Smooth muscle cell (in vitro differentiated cells): Measurements from ENCODE around the gene SPEM3. TPM values are rescaled to one million over a fixed set of nuclear protein-coding genes. Genes with fewer than 3 reads are reported as not detected.

Experiments
- DNase-seq: peaks from one replicate; lab custom pipeline; 2025; ENCODE audit not compliant: unreplicated experiment; lab: John Stamatoyannopoulos, UW
- H2AFZ ChIP-seq: fragments of 200-600 bp; sonication (generic); 2 replicates; pipeline ENCODE4 v1.6.0; 2016; ENCODE audit warnings: antibody characterized with exemption, low read depth, mild to moderate bottlenecking
- H3F3A ChIP-seq: fragments of 200-600 bp; sonication (generic); 2 replicates; pipeline ENCODE4 v1.6.0; 2017; ENCODE audit warnings: antibody characterized with exemption, low read depth
- H3K27ac ChIP-seq: fragments of 200-600 bp; sonication (generic); 2 replicates; pipeline ENCODE4 v1.5.1; 2016; ENCODE audit warnings: low read depth, mild to moderate bottlenecking
- H3K27me3 ChIP-seq: fragments of 200-600 bp; sonication (generic); 2 replicates; pipeline ENCODE4 v1.6.1; 2016; ENCODE audit warnings: low read depth, mild to moderate bottlenecking
- H3K36me3 ChIP-seq: fragments of 200-600 bp; sonication (generic); 2 replicates; pipeline ENCODE4 v1.5.1; 2016; ENCODE audit warnings: low read depth
- H3K4me1 ChIP-seq: fragments of 200-600 bp; sonication (generic); 2 replicates; pipeline ENCODE4 v1.5.1; 2016; ENCODE audit warnings: low read depth
- H3K4me2 ChIP-seq: fragments of 200-600 bp; sonication (generic); 2 replicates; pipeline ENCODE4 v1.6.0; 2016; ENCODE audit warnings: mild to moderate bottlenecking
- H3K4me3 ChIP-seq: fragments of 200-600 bp; sonication (generic); 2 replicates; pipeline ENCODE4 v1.5.1; 2016; ENCODE audit warnings: mild to moderate bottlenecking
- H3K79me2 ChIP-seq: fragments of 200-600 bp; sonication (generic); 2 replicates; pipeline ENCODE4 v1.6.0; 2016; ENCODE audit warnings: low read depth, mild to moderate bottlenecking
- H3K9ac ChIP-seq: fragments of 200-600 bp; sonication (generic); 2 replicates; pipeline ENCODE4 v1.6.0; 2016; ENCODE audit warnings: low read depth
- H3K9me3 ChIP-seq: fragments of 200-600 bp; sonication (generic); replicated peaks from 2 replicates; pipeline ENCODE4 v1.5.1; 2016; ENCODE audit warnings: low read depth
- H4K20me1 ChIP-seq: fragments of 200-600 bp; sonication (generic); 2 replicates; pipeline ENCODE4 v1.6.0; 2016; ENCODE audit warnings: low read depth
- CTCF ChIP-seq: fragments of 200-600 bp; sonication (generic); IDR thresholded peaks from 2 replicates; pipeline ENCODE4 v1.5.1; 2017; ENCODE audit warnings: borderline replicate concordance, mild to moderate bottlenecking, antibody characterized with exemption; ENCODE audit not compliant: insufficient read depth, poor library complexity, severe bottlenecking
- WGBS: methylation state at CpG from one replicate; pipeline ENCODE4 v1.1.7; 2016; ENCODE audit warnings: low lambda C conversion rate; 5-methylcytosine and 5-hydroxymethylcytosine counted together
- polyA plus RNA-seq: library from polyadenylated mRNA; unstranded; fragments of >200 nt; fragmentation: Nextera tagmentation; extraction: Ambion mirVana; gene quantifications from 2 replicates; pipeline ENCODE4 v1.2.1, GENCODE V29; 2016
- total RNA-seq: library from RNA; depleted of rRNA; stranded (reverse); fragments of >200 nt; gene quantifications from 2 replicates; pipeline ENCODE4 v1.2.3, GENCODE V29; 2014

SPEM3 gene
- total and polyA plus RNA-seq, 2 experiments from 2014 or later, result not detected

DNA sequence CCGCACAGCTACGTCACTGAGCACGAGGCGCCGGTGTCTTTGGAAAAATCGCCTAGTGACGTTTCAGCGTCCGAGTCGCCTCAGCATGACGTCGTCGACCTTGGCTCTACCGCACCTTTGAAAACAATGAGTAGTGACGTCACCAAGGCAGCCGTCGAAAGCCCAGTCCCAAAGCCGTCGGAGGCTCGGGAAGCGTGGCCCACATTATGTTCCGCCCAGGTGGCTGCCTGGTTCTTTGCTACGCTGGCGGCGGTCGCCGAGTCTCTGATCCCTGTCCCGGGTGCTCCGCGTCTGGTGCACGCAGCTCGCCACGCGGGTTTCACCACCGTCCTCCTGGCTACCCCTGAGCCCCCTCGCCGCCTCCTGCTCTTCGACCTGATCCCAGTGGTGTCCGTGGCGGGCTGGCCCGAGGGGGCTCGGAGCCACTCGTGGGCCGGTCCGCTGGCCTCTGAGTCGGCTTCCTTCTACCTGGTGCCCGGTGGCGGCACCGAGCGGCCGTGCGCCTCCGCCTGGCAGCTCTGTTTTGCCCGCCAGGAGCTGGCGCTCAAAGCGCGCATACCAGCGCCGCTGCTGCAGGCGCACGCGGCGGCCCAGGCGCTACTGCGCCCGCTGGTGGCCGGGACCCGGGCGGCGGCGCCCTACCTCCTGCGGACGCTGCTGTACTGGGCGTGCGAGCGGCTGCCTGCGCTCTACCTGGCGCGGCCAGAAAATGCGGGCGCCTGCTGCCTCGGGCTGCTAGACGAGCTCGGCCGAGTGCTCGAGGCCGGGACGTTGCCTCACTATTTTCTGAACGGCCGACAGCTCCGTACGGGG, 8.1 kb downstream of the SPEM3 start:
- Histone ChIP-seq H2AFZ (no peak overlapping the region), H3K4me3 (peak overlapping the region; percentile 61), H3K79me2 (no peaks in the 10 kb centered on the region), H3K27ac (peak overlapping the region; percentile 70), H3K4me2 (peak overlapping the region; percentile 88), H3K9ac (no peak overlapping the region), H3K4me1 (peaks cover 22% of the 10 kb centered on the region), H3K36me3 (no peaks in the 10 kb centered on the region), H3K27me3 (no peaks in the 10 kb centered on the region), H3F3A (peaks cover 16% of the 10 kb centered on the region), H4K20me1 (peaks cover 12% of the 10 kb centered on the region), H3K9me3 (no peaks in the 10 kb centered on the region)
- WGBS, result 4% methylated on average over 92 of the region's 92 CpGs
- peak; percentile 68 for TF ChIP-seq CTCF
- no peak for DNase-seq

GRCh38 chr17:7437369-7437863, 8.8 kb downstream of the SPEM3 start:
- Histone ChIP-seq H2AFZ (no peak overlapping the region), H3K27ac (no peak overlapping the region), H3K4me2 (peak overlapping the region; percentile 88), H3K9me3 (no peaks in the 10 kb centered on the region), H3K4me1 (peaks cover 22% of the 10 kb centered on the region), H3F3A (peaks cover 16% of the 10 kb centered on the region), H3K36me3 (no peaks in the 10 kb centered on the region), H3K9ac (no peak overlapping the region), H3K4me3 (peak overlapping the region; percentile 61), H4K20me1 (peaks cover 12% of the 10 kb centered on the region), H3K79me2 (no peaks in the 10 kb centered on the region), H3K27me3 (no peaks in the 10 kb centered on the region)
- no peak for DNase-seq
- no peak for TF ChIP-seq CTCF
- WGBS, result 13% methylated on average over 27 of the region's 31 CpGs

- 3% methylated on average over 43 of the region's 48 CpGs for WGBS
- DNase-seq, result no peak
- Histone ChIP-seq H3K27ac (no peak overlapping the region), H3K4me2 (peak overlapping the region; percentile 88), H3K9me3 (no peaks in the 10 kb centered on the region), H3K4me3 (peak overlapping the region; percentile 61), H4K20me1 (peaks cover 12% of the 10 kb centered on the region), H2AFZ (no peak overlapping the region), H3K9ac (peak overlapping the region; percentile 45), H3K79me2 (no peaks in the 10 kb centered on the region), H3K27me3 (no peaks in the 10 kb centered on the region), H3F3A (peaks cover 16% of the 10 kb centered on the region), H3K36me3 (no peaks in the 10 kb centered on the region), H3K4me1 (peaks cover 22% of the 10 kb centered on the region)
- no peak for TF ChIP-seq CTCF
Measured at GRCh38 chr17:7437950-7438614, 9.4 kb downstream of the SPEM3 start.
